T-helper 22 cell (primary cell): Measurements from ENCODE around the gene P2RY2.
"Not testable (repeated sequence)": the region's sequence is repeated elsewhere in the genome, so short reads cannot be mapped to it uniquely, and the experiment has no call there.

Experiments used
- DNase-seq: peaks from one replicate; pipeline ENCODE4 v3.0.0-alpha.2; 2020; ENCODE audit warnings: low read depth

P2RY2 gene

DNA sequence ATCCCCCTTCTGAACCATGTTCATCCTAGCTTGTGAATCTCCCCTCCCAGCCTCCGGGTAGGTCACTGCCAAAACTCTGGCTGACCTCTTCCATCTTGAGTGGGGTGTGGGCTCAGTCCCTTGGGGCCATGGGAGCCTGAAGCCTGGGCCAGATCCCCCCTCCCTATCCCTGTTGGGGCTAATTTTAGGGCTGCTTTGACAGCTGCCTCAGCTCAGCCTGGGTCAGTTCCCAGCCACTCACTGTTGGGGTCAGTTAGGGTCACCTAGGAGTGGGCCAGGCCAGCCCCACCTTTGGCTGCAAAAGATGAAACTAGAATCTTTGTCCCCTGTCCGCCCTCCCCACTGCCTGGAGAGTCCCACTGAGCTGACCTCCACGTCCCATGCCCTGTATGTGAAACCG, 29.8 kb upstream of the P2RY2 start:
- DNase-seq = no peak

DNA sequence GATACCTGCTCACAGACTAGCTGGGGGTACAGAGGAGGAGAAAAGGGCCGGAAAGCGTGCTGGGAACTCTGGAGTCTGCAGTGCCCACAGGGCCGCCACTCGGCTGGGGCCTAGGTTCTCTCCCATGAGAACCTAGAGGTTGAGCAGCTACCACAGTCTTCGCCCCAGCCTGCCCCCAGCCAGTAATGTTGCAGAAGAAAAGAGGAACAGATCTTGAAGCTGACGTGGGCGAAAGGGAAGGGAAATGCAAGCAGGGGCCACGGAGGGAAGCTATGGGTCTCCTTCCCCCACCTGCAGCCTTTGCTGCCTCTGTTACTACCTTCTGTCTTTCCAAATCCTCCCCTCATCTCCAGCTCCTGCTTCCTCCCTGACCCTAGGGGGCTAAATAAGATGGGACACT, 28.8 kb upstream of the P2RY2 start:
- DNase-seq = no peak

DNA sequence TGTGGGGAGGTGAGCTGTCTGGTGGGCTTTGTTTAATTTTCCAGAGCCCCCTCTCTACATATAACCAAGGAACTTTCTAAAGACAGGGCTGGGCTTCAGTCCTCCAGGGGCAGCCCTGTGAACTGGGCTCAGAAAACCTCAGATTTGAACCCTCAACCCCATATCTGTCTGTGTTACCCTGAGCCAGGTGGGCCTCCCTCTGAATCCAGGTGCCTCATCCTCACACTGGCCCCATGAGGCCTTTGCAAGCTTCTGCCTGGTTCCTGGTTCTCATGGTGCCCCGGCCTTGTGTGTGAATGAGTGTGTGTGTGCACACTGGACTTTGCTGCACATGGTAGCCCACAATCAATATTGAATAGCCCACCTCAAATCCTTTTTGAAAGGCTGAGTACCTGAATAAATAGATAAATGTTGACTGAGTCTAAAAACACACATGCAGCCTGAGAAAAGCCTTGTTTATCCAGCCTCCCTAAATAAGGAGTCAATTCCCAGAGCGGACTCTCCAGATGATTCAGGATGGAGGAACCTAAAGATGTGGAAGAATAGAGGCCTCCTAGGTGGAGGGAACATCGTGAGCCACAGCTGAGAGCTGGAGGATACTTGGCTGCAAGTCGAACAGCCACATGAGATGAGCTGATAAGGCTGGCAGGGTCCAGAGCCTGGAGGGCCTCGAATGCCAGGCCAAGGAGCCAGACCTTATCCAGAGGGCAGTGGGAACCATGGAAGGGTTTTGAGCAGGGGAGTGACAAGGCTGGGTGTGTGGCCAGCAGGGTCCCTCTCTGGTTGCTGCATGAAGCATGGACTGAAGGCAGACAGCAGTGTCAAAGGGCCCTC, 28.1 kb upstream of the P2RY2 start:
- no peak for DNase-seq

DNA sequence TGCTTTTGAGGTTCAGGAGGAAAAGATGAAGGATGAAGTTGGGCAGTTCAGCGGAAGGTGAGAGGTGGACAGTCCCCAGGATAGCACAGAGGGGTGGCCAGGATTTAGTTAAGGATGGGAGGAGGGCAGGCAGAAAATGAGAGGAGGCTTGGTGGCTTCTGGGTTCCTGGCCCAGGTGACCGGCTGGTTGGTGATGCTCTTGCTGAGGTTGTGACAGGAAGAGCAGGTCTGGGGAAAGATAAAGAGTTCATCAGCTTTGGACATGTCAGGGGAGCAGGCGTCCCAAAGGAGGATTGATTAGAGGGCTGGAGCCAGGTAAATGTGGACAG, 27.6 kb upstream of the P2RY2 start:
- DNase-seq = no peak

DNA sequence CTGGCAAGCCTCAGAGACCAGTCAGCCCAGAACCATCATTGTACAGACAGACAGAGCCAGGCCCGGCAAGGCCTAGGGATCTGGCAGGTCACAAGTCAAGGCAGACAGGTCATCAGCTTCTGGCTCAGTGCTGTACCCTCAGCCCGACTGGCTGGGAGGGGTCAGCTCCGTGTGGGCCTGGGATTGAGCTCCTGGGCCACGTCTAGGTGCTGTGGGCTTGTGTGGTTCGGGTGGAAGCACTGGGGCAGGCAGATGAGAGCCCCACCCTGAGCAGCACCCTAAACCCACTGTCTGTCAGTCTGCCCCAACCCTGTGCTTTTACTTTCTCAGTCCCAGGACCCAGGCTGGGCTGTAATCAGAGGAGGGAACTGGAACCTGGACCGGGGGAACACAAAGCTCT, 26.9 kb upstream of the P2RY2 start:
- no peak for DNase-seq

DNA sequence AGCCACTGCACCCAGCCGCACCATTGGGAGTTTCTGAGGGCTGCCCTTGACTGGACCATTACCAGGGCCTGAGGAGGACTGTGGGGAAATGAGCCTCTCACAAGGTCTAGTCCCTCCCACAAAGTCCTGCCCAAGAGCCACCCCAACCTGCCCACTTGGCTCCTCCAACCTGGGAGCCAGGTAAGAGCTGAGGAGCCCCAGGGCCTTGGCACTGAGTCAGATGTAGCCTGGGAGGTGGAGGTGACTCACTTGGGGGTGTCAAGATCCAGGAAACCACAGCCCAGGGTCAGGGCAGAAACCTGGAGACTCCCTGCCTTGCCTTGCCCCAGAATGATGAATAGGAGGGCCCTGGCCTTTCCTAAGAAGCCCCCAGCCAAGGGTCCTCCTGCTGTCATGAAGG, 25.8 kb upstream of the P2RY2 start:
- DNase-seq = no peak

DNA sequence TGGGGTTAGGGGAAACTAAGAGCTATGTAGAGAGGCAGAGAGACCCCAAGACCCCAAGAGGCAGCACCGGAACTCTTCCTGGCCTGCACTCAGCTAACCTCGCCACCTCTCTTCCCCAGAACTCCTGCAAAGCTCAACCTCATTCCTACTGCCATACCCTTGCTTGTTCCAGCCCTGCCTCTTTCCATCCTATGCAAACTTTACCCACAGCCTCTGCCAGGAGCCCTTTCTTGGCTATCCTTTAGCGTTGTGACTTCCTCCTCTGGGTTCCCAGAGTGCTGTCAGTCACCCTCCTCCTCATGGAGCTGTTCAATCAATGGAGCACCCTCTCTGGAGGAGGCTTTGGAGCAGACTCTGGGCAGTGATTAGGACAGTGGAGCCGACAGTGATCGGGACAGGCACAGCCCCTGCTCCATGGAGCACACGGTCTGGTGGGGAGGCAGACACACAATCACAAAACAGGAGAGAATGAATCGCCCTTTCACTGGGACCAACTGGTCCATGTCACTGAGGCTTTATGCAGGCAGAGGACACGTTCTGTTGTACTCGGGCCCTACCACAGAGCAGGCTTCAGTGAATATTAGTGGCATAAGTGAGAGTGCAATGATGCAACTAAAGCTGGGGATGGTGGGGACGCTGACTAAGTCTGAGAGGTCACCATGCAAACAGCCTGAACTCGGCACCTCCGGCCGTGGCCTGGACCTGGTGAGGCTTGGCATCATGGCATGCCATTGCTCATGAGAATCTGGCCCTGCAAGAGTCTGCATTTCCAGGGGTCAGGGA, 24.6 kb upstream of the P2RY2 start:
- DNase-seq = no peak

DNA sequence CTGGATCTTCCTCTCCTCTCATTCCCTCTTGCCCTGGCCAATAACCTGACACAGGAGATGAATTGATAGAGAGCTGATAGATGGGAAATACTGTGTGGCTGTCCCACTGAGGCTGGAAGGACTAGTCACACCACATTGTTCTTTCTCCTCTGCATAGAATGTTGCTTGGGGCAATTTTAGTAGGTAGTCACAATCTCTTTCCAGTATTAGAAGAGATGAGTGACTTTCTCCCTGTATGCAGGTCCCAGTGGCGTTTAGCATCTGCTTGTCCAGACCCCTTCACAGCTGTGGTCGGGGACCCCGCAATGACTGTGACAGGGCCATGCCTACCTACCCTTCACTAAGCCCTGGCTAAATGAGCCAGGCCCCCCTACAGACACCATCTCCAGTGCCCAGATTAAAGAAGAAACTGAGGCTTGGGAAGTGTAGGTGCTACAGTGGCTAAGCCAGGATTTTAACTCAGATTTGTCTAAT, 24.0 kb upstream of the P2RY2 start:
- DNase-seq = no peak

DNA sequence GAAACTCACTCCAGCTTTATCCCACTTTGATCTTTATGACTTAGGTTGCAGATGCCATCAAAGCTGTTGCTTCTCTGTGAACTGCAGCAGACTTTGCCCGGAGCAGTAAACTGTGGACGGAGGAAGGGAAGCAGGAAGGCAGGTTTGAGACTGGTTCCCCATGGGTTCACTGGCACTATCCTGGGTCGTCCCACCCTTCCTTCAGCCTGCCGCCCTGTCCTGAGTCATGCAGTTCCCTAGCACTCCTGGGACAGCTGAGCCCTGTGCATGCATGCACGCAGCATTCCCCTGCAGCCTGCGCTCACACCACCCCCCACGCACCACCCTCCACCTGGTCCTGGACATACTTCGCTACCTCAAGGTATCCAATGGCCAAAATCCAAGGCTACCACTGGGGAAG, 23.5 kb upstream of the P2RY2 start:
- no peak for DNase-seq

DNA sequence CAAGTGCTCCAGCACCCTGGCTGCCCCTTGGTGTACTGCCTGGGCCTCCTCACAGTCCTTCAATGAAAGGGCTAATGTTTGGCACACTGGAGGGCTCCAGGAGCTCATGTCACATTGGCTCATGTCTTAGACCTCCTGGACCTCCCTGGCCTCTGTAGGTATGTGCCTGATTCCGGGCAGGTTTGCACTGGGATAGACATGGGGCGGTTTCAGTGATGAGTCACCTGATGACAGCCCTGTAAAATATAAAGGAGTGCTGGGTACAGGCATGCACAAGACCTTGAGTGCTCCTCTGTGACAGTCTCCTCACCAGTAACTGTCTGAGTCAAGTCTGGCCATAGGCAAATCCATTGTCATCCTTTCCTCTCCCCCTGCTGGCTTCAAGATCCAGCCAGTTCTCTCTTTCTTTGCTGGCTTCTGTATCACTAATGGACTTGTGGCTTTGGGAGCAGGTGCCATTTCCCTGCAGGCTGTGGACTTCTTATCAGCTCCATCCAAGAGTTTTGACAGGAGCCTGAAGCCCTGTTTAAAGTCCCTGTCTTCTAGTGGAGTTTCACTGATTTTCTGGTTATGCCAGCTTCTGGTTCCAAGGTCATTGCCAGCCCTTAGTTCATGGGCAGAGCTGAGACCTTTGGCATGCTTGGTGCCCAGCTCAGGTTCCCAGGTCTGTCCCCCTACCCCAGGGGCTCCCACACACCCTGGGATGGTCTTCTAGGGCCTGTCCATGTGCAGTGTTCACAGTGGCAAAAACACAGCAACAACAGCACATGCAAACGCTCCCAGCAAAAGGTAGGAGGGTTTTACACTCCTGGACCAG, 22.7 kb upstream of the P2RY2 start:
- no peak for DNase-seq

DNA sequence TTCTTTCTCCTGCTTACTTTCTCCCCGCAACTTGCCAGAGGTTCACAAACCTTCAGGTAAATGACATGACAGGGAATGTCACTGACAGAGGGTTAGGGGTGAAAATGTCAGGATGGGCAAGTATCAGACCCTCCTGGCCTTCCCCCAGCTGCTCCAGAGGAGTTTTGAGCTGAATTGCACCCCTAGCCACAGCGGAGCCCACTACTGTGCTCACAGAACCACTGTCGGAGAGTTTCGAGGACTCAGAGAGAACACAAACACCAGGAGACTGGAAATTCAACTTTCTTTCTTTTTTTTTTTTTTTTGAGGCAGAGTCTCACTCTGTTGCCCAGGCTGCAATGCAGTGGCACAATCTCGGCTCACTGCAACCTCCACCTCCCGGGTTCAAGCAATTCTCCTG, 21.5 kb upstream of the P2RY2 start:
- no peak for DNase-seq

DNA sequence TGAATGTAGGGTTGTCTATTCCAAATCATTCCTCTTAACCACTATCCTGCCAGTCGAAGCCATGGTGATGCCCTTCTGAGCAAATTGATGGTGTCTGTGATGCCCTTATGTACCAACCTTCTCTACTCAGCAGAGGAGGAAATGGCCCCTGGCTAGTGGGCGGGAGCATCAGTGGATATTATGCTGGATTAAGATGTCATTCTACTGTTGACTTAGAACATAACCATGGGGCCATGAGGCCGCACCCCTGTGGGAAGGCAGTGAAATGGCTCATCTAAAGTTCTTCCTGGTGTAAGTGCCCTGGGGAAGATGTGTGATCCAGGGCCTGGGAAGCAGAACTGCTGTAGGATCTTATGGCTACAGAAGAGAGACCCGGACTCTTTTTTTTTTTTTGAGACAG, 20.7 kb upstream of the P2RY2 start:
- DNase-seq = no peak

DNA sequence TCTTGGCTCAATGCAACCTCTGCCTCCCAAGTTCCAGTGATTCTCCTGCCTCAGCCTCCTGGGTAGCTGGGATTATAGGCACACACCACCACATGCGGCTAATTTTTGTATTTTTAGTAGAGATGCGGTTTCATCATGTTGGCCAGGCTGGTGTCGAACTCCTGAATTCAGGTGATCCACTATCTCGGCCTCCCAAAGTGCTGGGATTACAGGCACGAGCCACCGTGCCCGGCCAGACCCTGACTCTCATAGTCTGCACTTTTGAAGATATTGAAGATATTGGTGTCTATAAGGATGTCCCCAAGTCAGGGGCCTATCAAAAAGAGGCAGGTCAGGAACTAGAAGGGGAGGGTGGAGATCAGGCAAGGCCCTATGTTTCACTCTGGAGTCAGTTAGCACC, 20.3 kb upstream of the P2RY2 start:
- not testable (repeated sequence) for DNase-seq

DNA sequence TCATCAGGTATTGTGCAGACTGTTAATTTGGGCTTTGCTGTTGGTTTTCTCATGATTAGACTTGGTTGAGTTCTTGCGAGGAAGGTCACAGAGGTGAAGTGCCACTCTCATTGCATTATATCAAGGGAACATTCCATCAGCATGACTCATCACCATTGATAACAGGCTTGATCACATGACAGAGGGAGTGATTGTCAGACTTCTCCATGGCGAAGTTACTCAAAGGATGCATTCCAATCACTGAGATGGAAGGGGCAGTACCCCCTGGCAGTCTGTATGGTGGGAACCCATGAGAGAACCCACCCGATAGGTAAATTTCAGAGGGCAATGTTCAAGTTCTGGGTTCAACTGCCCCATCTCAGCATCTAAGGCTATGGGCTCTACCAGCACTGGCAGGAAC, 19.4 kb upstream of the P2RY2 start:
- no peak for DNase-seq

DNA sequence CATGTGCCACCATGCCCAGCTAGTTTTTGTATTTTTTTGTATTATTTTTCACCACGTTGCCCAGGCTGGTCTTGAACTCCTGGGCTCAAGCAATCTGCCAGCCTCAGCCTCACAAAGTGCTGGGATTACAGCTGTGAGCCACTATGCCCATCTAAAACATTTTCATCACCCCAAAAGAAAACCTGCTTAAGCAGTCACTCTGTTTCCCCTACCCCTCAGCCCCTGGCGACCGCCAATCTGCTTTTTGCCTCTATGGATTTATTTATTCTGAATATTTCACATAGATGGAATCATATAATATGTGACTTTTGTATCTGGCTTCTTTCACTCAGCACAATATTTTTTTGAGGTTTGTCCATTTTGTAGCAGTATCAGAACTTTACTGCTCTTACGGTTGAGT, 18.6 kb upstream of the P2RY2 start:
- DNase-seq = no peak

DNA sequence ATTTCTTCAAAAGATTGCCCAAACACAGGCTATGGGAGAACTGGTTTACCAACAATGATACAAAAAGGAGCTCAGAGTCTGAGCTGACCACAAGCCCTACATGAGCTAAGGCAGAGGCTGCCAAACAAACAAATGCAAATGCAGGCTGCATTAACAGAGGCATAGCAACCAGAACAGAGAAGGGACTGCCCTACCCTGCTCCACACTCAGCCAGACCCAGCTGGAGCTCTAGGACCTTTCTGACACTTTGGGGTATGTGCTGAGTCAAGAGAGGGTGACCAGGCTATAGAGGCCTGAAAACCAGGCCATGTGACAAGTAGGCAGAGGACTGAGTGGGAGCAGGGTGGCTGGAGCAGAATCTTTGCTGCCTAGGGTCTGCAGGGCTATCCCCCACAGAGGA, 17.8 kb upstream of the P2RY2 start:
- no peak for DNase-seq

DNA sequence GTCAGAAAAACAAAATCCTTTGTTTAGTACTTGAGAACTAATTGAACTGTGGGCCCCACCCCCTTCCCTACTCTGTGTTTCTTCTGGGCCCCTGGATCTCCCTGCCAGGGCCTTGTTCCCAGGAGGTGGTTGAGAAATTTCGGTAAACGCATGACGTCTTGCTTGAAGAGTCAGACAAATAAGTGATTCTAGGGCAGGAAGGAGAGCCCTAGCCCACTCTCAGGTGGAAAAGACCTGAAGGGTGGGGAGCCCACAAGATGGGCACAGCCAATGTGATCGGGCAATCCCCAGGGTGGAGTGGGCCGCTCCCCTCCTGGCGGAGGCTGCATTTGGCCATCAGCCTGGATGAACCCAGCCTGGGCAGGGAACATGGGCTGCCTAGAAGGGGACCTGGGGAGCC, 16.8 kb upstream of the P2RY2 start:
- DNase-seq = no peak

DNA sequence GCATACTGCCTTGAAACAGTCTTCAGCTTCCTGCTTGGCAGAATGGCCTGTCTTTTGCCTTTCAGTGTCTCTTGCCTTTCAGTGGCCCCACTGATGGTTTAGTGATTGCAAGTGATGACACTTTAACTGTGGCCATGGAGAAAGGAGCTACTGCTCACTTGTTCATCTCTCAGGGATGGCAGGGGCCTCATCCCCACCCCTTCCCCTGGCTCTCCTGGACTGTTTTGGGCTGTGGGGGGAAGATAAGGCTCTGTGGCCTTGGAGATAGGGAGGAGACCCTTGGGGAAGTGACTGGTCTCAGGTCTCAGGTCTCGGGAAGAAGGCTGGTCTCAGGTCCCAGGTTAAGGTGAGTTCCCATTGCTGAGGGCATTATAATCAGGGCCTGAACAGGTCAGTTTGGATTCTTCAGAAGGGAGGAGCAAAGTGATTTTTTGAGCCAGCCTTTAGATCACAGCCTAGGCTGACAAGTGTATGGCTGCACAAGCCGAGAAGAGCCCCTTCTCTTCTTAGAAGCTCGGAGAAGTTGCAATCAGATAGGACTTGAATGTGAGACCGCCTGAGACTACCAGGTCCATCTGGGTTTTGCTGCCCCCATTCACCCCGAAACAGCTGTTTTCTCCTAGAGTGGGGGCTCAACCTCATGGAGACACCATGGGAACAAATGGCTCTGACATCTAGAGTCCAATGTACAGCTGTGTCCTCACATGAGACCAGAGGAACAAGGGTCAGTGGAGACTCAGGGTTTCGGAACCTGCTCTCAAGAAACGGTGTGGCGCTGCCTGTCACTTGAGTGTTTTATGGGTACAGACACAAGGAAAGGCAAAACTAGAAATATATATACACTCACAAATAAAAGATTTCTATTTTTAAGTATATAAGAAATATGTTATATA, 15.9 kb upstream of the P2RY2 start:
- no peak for DNase-seq

DNA sequence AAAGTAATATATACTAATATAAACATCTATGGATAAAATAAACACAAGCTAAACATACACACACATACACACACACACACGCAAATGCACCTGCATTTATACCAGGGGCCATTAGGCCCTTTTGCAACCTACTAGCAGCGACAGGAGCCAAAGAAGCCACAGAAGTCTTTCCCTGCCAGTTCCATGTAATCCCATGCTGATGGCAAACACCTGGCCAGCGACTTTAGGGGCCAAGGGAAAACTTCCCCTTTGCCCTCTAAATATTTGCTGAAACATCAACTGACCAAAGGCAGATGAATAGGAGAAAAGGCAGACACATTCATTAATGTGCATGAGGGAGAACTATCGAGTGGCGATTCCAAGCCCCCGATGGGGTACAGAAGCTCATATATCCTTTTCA, 14.8 kb upstream of the P2RY2 start:
- DNase-seq = no peak

DNA sequence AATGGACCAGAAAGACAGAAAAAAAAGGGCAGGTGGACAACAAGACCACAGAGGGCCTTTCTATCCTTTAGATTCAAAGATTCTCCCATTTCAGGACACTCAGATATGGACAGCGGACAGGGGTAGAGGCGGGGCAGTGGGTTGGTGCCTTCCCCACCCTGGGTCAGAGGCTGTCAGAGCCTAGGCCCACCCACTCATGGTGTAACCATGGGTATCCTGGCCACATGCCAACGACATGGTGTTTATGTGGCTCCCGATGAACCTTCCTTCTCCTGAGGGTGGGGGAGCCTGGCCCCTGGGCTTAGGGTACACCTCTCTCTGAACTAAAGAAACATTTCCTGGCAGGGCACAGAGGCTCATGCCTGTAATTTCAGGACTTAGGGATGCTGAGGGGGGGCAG, 14.3 kb upstream of the P2RY2 start:
- no peak for DNase-seq

DNA sequence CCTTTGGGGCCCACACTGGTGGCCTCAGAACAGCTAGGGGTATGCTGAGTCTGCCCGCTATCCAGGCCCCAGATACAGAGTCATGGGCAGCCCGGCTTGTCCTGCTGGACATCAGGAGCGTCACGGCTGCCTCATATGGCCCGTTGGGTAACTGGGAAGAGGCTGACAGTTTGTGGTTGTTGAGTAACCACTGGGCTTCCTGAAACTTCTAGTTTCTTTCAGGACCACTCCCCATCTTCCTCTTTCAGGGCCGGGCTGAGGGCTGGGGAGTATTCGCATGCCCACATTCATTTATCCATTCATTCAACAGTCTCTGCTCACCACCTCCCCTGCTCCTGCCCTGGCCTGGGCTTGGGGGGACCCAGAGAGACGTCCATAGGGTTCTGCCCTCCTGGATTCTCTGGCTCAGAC, 13.4 kb upstream of the P2RY2 start:
- no peak for DNase-seq
